HepG2 (cell line): ENCODE results near the gene ZMYND8. TPM values are rescaled to one million over a fixed set of nuclear protein-coding genes. Genes with fewer than 3 reads are reported as not detected.

Experiments used
- DRAP1 ChIP-seq: IDR thresholded peaks from 2 replicates; pipeline ENCODE4 v1.6.1; 2016; ENCODE audit warnings: missing genetic modification reagents, missing compliant biosample characterization
- GTF3A ChIP-seq: sonication (generic); formaldehyde crosslinking; conservative IDR thresholded peaks from 2 replicates; pipeline ENCODE4 v1.4.0; 2020; ENCODE audit warnings: mild to moderate bottlenecking, missing genetic modification reagents
- HDAC6 ChIP-seq: fragments of 200-600 bp; sonication (generic); IDR thresholded peaks from 2 replicates; pipeline ENCODE4 v1.7.0; 2017; ENCODE audit warnings: mild to moderate bottlenecking, antibody characterized with exemption, low read length, low read depth
- JUND ChIP-seq: sonication (generic); formaldehyde crosslinking; IDR thresholded peaks from 2 replicates; pipeline ENCODE4 v1.8.0; 2022; ENCODE audit warnings: mild to moderate bottlenecking, missing genetic modification reagents
- KLF12 ChIP-seq: sonication (generic); formaldehyde crosslinking; IDR thresholded peaks from 2 replicates; pipeline ENCODE4 v1.4.0; 2020; ENCODE audit warnings: missing genetic modification reagents, borderline replicate concordance
- MEIS1 ChIP-seq: sonication (generic); formaldehyde crosslinking; IDR thresholded peaks from 2 replicates; pipeline ENCODE4 v1.9.0; 2021; ENCODE audit warnings: mild to moderate bottlenecking, missing genetic modification reagents, moderate library complexity, borderline replicate concordance
- MLLT10 ChIP-seq: sonication (generic); formaldehyde crosslinking; IDR thresholded peaks from 2 replicates; pipeline ENCODE4 v1.4.0; 2020; ENCODE audit warnings: missing genetic modification reagents
- POGK ChIP-seq: sonication (generic); formaldehyde crosslinking; conservative IDR thresholded peaks from 2 replicates; pipeline ENCODE4 v1.8.0; 2022; ENCODE audit warnings: mild to moderate bottlenecking, moderate library complexity, missing genetic modification reagents
- RARA ChIP-seq: IDR thresholded peaks from 2 replicates; pipeline ENCODE4 v1.6.1; 2016; ENCODE audit warnings: missing genetic modification reagents, missing compliant biosample characterization
- RFX3 ChIP-seq: IDR thresholded peaks from 2 replicates; pipeline ENCODE4 v1.6.1; 2016; ENCODE audit warnings: missing biosample characterization, missing genetic modification reagents
- RNF219 ChIP-seq: sonication (generic); formaldehyde crosslinking; IDR thresholded peaks from 2 replicates; pipeline ENCODE4 v1.5.0; 2020; ENCODE audit warnings: mild to moderate bottlenecking, missing genetic modification reagents
- SMYD3 ChIP-seq: sonication (generic); formaldehyde crosslinking; IDR thresholded peaks from 2 replicates; pipeline ENCODE4 v1.8.1; 2023; ENCODE audit warnings: mild to moderate bottlenecking, missing genetic modification reagents
- SYNCRIP ChIP-seq: fragments of 200-400 bp; formaldehyde crosslinking; IDR thresholded peaks from 2 replicates; pipeline ENCODE4 v1.6.1; 2018; ENCODE audit warnings: mild to moderate bottlenecking, low read depth, low read length; ENCODE audit not compliant: insufficient read depth
- ZBTB21 ChIP-seq: sonication (generic); formaldehyde crosslinking; IDR thresholded peaks from 2 replicates; pipeline ENCODE4 v1.4.0; 2020; ENCODE audit warnings: missing genetic modification reagents
- ZIK1 ChIP-seq: sonication (generic); formaldehyde crosslinking; IDR thresholded peaks from 2 replicates; pipeline ENCODE4 v1.5.0; 2020; ENCODE audit warnings: mild to moderate bottlenecking, low read depth, missing genetic modification reagents, borderline replicate concordance
- ZMYM2 ChIP-seq: sonication (generic); formaldehyde crosslinking; IDR thresholded peaks from 2 replicates; pipeline ENCODE4 v1.8.0; 2022; ENCODE audit warnings: mild to moderate bottlenecking, missing genetic modification reagents
- ZNF160 ChIP-seq: sonication (generic); formaldehyde crosslinking; IDR thresholded peaks from 2 replicates; pipeline ENCODE4 v1.8.0; 2022; ENCODE audit warnings: mild to moderate bottlenecking, inconsistent platforms, missing genetic modification reagents
- ZNF253 ChIP-seq: sonication (generic); formaldehyde crosslinking; IDR thresholded peaks from 2 replicates; pipeline ENCODE4 v1.8.0; 2022; ENCODE audit warnings: mild to moderate bottlenecking, missing genetic modification reagents, borderline replicate concordance
- ZNF674 ChIP-seq: sonication (generic); formaldehyde crosslinking; IDR thresholded peaks from 2 replicates; pipeline ENCODE4 v1.5.0; 2020; ENCODE audit warnings: low read depth, mild to moderate bottlenecking, missing genetic modification reagents
- ZNF7 ChIP-seq: IDR thresholded peaks from 2 replicates; pipeline ENCODE4 v1.6.1; 2016; ENCODE audit warnings: missing biosample characterization, missing genetic modification reagents
- ZNF792 ChIP-seq: IDR thresholded peaks from 2 replicates; pipeline ENCODE4 v1.6.1; 2016
- polyA plus RNA-seq, 8 experiments: library from polyadenylated mRNA; depleted of rRNA in 3 of 8; stranded (reverse) in 7 of 8; unstranded in 1 of 8; fragments of >200 nt; fragmentation: Illumina TruSeq in 4 of 8; extraction: Trizol in 4 of 8; gene quantifications; 2 replicates each; pipeline versions ENCODE4 v1.2.1 to v1.2.3, GENCODE V29; 2011 to 2016; ENCODE audit warnings: low read depth in 4 of 8, missing spikeins in 1 of 8, mixed read lengths in 1 of 8; ENCODE audit not compliant: insufficient read depth in 1 of 8
- total RNA-seq, 5 experiments: library from RNA; depleted of rRNA; stranded (reverse); fragments of >200 nt; fragmentation: Illumina TruSeq; extraction: Trizol; gene quantifications; 2 replicates each; pipeline ENCODE4 v1.2.3, GENCODE V29; 2016; ENCODE audit warnings: low read depth in 1 of 5
- TF ChIP-seq, protein P1 (sequence below): IDR thresholded peaks from 2 replicates; pipeline ENCODE4 v1.6.1; 2016; ENCODE audit warnings: low read depth, control low read depth
- TF ChIP-seq, protein P2 (sequence below): sonication (generic); formaldehyde crosslinking; IDR thresholded peaks from 2 replicates; pipeline ENCODE4 v1.5.0; 2020; ENCODE audit warnings: missing genetic modification reagents

The ZMYND8 gene
- total and polyA plus RNA-seq, 2 of the 13 experiments (the other 11 are each of a cell fraction or from before 2014, with no cell fraction given), result 53.9 to 84.7 TPM

DNA sequence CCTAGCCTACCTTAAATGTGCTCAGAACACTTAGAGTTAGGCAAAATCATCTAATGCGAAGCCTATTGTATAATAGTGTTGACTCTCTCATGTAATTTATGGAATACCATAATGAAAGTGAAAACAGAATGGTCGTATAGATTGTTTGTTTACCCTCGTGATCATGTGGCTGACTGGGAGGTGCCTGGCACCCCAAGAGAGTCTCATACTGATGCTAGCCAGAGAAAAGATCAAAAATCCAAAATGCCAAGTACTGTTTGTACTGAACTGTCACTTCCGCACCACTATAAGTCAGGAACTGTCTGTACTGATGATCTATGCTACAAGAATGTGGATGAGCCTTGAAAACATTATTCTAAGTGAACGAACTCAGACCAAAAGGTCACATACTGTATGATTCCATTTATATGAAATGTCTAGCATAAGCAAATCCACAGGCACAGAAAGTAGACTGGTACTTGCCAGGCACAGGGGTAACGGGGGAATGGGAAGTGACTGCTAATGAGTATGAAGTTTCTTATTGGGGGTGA, 22.4 kb downstream of the ZMYND8 start (continued):
- TF ChIP-seq ZBTB21 (CRISPR knock-in tag), result peak; percentile 15; the same call in 1 of the 2 replicates
- peak; percentile 50; the same call in 1 of the 2 replicates for TF ChIP-seq ZMYM2 (CRISPR knock-in tag)
- no peak for TF ChIP-seq ZNF7 (CRISPR knock-in tag)
- TF ChIP-seq POGK, result no peak
- no peak for TF ChIP-seq KLF12 (CRISPR knock-in tag)
- TF ChIP-seq DRAP1 (CRISPR knock-in tag), result peak; percentile 57
- TF ChIP-seq GTF3A (CRISPR knock-in tag), result no peak
- TF ChIP-seq MLLT10 (CRISPR knock-in tag), result no peak
- TF ChIP-seq RARA (CRISPR knock-in tag), result peak; percentile 98
- TF ChIP-seq JUND (CRISPR knock-in tag), result peak; percentile 93
- no peak for TF ChIP-seq ZNF160 (CRISPR knock-in tag)
- TF ChIP-seq SYNCRIP, result no peak
- TF ChIP-seq, protein P1, sequence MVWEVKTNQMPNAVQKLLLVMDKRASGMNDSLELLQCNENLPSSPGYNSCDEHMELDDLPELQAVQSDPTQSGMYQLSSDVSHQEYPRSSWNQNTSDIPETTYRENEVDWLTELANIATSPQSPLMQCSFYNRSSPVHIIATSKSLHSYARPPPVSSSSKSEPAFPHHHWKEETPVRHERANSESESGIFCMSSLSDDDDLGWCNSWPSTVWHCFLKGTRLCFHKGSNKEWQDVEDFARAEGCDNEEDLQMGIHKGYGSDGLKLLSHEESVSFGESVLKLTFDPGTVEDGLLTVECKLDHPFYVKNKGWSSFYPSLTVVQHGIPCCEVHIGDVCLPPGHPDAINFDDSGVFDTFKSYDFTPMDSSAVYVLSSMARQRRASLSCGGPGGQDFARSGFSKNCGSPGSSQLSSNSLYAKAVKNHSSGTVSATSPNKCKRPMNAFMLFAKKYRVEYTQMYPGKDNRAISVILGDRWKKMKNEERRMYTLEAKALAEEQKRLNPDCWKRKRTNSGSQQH (CRISPR knock-in tag), result peak; percentile 48; the same call in 1 of the 2 replicates
- peak; percentile 29; the same call in 1 of the 2 replicates for TF ChIP-seq ZNF792 (CRISPR knock-in tag)
- TF ChIP-seq RNF219 (CRISPR knock-in tag), result no peak
- no peak for TF ChIP-seq HDAC6
- 0 out of 2 replicates have a peak, but pooled peaks have one; percentile 22 for TF ChIP-seq MEIS1 (CRISPR knock-in tag)
- TF ChIP-seq ZNF253, result no peak
- no peak for TF ChIP-seq ZIK1 (CRISPR knock-in tag)
- no peak for TF ChIP-seq ZNF674 (CRISPR knock-in tag)
- TF ChIP-seq SMYD3, result peak; percentile 69; the same call in 1 of the 2 replicates
- no peak for TF ChIP-seq RFX3 (CRISPR knock-in tag)
- TF ChIP-seq, protein P2, sequence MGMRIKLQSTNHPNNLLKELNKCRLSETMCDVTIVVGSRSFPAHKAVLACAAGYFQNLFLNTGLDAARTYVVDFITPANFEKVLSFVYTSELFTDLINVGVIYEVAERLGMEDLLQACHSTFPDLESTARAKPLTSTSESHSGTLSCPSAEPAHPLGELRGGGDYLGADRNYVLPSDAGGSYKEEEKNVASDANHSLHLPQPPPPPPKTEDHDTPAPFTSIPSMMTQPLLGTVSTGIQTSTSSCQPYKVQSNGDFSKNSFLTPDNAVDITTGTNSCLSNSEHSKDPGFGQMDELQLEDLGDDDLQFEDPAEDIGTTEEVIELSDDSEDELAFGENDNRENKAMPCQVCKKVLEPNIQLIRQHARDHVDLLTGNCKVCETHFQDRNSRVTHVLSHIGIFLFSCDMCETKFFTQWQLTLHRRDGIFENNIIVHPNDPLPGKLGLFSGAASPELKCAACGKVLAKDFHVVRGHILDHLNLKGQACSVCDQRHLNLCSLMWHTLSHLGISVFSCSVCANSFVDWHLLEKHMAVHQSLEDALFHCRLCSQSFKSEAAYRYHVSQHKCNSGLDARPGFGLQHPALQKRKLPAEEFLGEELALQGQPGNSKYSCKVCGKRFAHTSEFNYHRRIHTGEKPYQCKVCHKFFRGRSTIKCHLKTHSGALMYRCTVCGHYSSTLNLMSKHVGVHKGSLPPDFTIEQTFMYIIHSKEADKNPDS, result peak; percentile 91; the same call in 1 of the 2 replicates
